KMS-11 (cell line): ENCODE results near the gene PRDM2.

Experiments
- H2AFZ ChIP-seq: fragments of 200-600 bp; sonication (generic); 2 replicates; pipeline ENCODE4 v1.6.1; 2016; ENCODE audit warnings: antibody characterized with exemption, mixed run types, low read depth
- H3K27ac ChIP-seq: fragments of 200-600 bp; sonication (generic); 2 replicates; pipeline ENCODE4 v1.6.1; 2016; ENCODE audit warnings: mild to moderate bottlenecking, mixed run types
- H3K27me3 ChIP-seq: fragments of 200-600 bp; sonication (generic); 2 replicates; pipeline ENCODE4 v1.6.1; 2017; ENCODE audit warnings: mild to moderate bottlenecking, low read depth, mixed run types, moderate library complexity; ENCODE audit not compliant: insufficient read depth
- H3K36me3 ChIP-seq: fragments of 200-600 bp; sonication (generic); 2 replicates; pipeline ENCODE4 v1.6.1; 2017; ENCODE audit warnings: mild to moderate bottlenecking, mixed run types; ENCODE audit not compliant: insufficient read depth
- H3K4me1 ChIP-seq: fragments of 200-600 bp; sonication (generic); 2 replicates; pipeline ENCODE4 v1.6.1; 2016; ENCODE audit warnings: mild to moderate bottlenecking, low read depth, mixed run types; ENCODE audit not compliant: poor library complexity, severe bottlenecking
- H3K4me2 ChIP-seq: fragments of 200-600 bp; sonication (generic); 2 replicates; pipeline ENCODE4 v1.7.0; 2016; ENCODE audit warnings: mild to moderate bottlenecking, mixed run types
- H3K4me3 ChIP-seq: fragments of 200-600 bp; sonication (generic); IDR thresholded peaks from 2 replicates; pipeline ENCODE4 v1.6.1; 2017; ENCODE audit warnings: low read depth, low read length, mixed read lengths; ENCODE audit not compliant: insufficient read depth
- H3K79me2 ChIP-seq: fragments of 200-600 bp; sonication (generic); 2 replicates; pipeline ENCODE4 v1.6.1; 2016; ENCODE audit warnings: low read depth, mixed run types; ENCODE audit not compliant: insufficient read depth
- H3K9ac ChIP-seq: fragments of 200-600 bp; sonication (generic); 2 replicates; pipeline ENCODE4 v1.6.1; 2016; ENCODE audit warnings: mild to moderate bottlenecking, mixed run types
- H4K20me1 ChIP-seq: fragments of 200-600 bp; sonication (generic); 2 replicates; pipeline ENCODE4 v1.6.1; 2016; ENCODE audit warnings: mild to moderate bottlenecking, mixed run types; ENCODE audit not compliant: insufficient read depth
- TF ChIP-seq, protein P1 (sequence below): fragments of 200-600 bp; sonication (generic); conservative IDR thresholded peaks from 2 replicates; pipeline ENCODE4 v1.6.1; 2017; ENCODE audit warnings: low read depth, mild to moderate bottlenecking, antibody characterized with exemption, low read length, moderate library complexity, mixed read lengths

The PRDM2 gene

DNA sequence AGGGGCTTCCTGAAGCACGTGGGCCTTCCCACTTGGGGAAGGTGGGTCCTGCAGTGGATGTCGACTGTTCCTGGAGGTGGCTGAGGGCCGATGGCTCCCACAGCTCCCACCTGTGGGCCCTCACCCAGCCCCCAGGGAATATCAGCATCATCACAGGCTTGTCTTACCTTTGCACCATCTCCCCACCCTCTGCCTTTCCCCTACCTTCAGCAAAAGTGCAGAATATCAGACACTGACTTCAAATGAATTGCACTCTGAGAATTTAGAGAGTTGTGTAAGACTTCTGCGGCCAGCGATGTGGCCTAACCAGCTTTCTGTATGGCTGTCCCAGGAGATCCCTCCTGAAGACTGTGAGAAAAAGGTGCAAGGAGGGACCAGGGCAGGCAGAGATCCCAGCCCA is 105.4 kb downstream of the PRDM2 start:
- Histone ChIP-seq H3K4me2 (no peak overlapping the region), H3K27ac (no peak overlapping the region), H2AFZ (no peak overlapping the region), H3K4me1 (no peaks in the 10 kb centered on the region), H3K9ac (no peak overlapping the region), H3K4me3 (no peak overlapping the region), H4K20me1 (no peaks in the 10 kb centered on the region), H3K36me3 (no peaks in the 10 kb centered on the region), H3K27me3 (no peaks in the 10 kb centered on the region), H3K79me2 (no peaks in the 10 kb centered on the region)
- TF ChIP-seq, protein P1, sequence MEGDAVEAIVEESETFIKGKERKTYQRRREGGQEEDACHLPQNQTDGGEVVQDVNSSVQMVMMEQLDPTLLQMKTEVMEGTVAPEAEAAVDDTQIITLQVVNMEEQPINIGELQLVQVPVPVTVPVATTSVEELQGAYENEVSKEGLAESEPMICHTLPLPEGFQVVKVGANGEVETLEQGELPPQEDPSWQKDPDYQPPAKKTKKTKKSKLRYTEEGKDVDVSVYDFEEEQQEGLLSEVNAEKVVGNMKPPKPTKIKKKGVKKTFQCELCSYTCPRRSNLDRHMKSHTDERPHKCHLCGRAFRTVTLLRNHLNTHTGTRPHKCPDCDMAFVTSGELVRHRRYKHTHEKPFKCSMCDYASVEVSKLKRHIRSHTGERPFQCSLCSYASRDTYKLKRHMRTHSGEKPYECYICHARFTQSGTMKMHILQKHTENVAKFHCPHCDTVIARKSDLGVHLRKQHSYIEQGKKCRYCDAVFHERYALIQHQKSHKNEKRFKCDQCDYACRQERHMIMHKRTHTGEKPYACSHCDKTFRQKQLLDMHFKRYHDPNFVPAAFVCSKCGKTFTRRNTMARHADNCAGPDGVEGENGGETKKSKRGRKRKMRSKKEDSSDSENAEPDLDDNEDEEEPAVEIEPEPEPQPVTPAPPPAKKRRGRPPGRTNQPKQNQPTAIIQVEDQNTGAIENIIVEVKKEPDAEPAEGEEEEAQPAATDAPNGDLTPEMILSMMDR, result no peak

DNA sequence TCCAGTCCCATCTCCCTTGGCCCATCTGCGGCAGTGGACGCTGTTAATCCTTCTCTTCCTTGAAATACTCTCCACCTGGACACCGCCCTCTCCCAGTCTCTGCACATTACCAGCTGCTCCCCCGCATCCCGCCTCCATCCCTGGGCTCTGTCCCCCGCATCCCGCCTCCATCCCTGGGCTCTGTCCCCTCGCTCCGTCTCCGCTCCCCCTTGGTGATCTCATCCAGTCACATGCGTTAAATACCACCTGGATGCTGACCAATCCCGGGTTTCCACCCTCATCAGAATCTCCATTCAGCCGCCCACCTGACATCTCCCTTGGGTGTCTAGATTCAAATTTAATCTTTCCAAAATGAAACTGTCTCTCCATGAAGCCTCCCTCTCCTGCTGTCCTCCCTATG is 106.1 kb downstream of the PRDM2 start:
- Histone ChIP-seq H4K20me1 (no peaks in the 10 kb centered on the region), H3K27ac (no peak overlapping the region), H3K4me1 (no peaks in the 10 kb centered on the region), H3K4me2 (no peak overlapping the region), H3K9ac (no peak overlapping the region), H2AFZ (no peak overlapping the region), H3K27me3 (no peaks in the 10 kb centered on the region), H3K79me2 (no peaks in the 10 kb centered on the region), H3K4me3 (no peak overlapping the region), H3K36me3 (no peaks in the 10 kb centered on the region)
- TF ChIP-seq, protein P1, result no peak

GRCh38 chr1:13807209-13807608 is 107.2 kb downstream of the PRDM2 start:
- Histone ChIP-seq H2AFZ (no peak overlapping the region), H3K27me3 (no peaks in the 10 kb centered on the region), H3K36me3 (no peaks in the 10 kb centered on the region), H3K9ac (no peak overlapping the region), H3K27ac (no peak overlapping the region), H3K79me2 (no peaks in the 10 kb centered on the region), H3K4me1 (no peaks in the 10 kb centered on the region), H3K4me2 (no peak overlapping the region), H3K4me3 (no peak overlapping the region), H4K20me1 (no peaks in the 10 kb centered on the region)
- TF ChIP-seq, protein P1, result no peak

GRCh38 chr1:13808729-13809131 is 108.7 kb downstream of the PRDM2 start:
- no peak overlapping the region for H3K9ac ChIP-seq
- no peak overlapping the region for H2AFZ ChIP-seq

More at GRCh38 chr1:13808729-13809131, 108.7 kb downstream of the PRDM2 start:
- no peak overlapping the region for H3K4me3 ChIP-seq
- H3K4me1 ChIP-seq, result no peaks in the 10 kb centered on the region
- H3K36me3 ChIP-seq, result no peaks in the 10 kb centered on the region
- no peaks in the 10 kb centered on the region for H4K20me1 ChIP-seq
- H3K79me2 ChIP-seq, result no peaks in the 10 kb centered on the region
- no peak overlapping the region for H3K27ac ChIP-seq
- no peak overlapping the region for H3K4me2 ChIP-seq
- H3K27me3 ChIP-seq, result no peaks in the 10 kb centered on the region
- TF ChIP-seq, protein P1, result no peak
